Natural killer cell (primary cell): ENCODE measurements around the gene ZNF532. TPM values are rescaled to one million over a fixed set of nuclear protein-coding genes. Genes with fewer than 3 reads are reported as not detected.

ENCODE experiments used
- ATAC-seq, 3 donors: fragments of 150-1000 bp in 2 of 3; fragments of 200-7000 bp in 1 of 3; cut with Tn5 transposase; 1 replicate in 1 of 3; 2 replicates in 2 of 3; pipeline ENCODE4 v1.10.0; 2021; ENCODE audit warnings: mild to moderate bottlenecking in 2 of 3, moderate library complexity in 2 of 3
- DNase-seq, 2 donors: peaks; one replicate each; pipeline versions ENCODE4 v3.0.0 to v3.0.0-alpha.2; 2013 to 2021; ENCODE audit warnings: mixed read lengths in 1 of 2
- H3K27ac ChIP-seq: one replicate; pipeline ENCODE4 v1.5.1; 2013; ENCODE audit warnings: mild to moderate bottlenecking, low read length
- H3K27me3 ChIP-seq: one replicate; pipeline ENCODE4 v1.6.1; 2013; ENCODE audit warnings: low read length; ENCODE audit not compliant: control insufficient read depth, insufficient read depth
- H3K36me3 ChIP-seq: one replicate; pipeline ENCODE4 v1.6.1; 2013; ENCODE audit warnings: low read length; ENCODE audit not compliant: control insufficient read depth, insufficient read depth
- H3K4me1 ChIP-seq: one replicate; pipeline ENCODE4 v1.6.1; 2013; ENCODE audit warnings: low read length; ENCODE audit not compliant: control insufficient read depth, insufficient read depth
- H3K4me3 ChIP-seq: one replicate; pipeline ENCODE4 v1.5.1; 2013; ENCODE audit warnings: low read length
- H3K9me3 ChIP-seq: one replicate; pipeline ENCODE4 v1.6.1; 2013; ENCODE audit warnings: low read length; ENCODE audit not compliant: control insufficient read depth, insufficient read depth
- H3K27ac Mint-ChIP-seq, 2 donors: one replicate each; pipeline ENCODE4 v1.8.0; 2022; ENCODE audit warnings: mild to moderate bottlenecking in 2 of 2, mixed read lengths in 2 of 2, moderate library complexity in 1 of 2
- H3K27me3 Mint-ChIP-seq, 2 donors: one replicate each; pipeline ENCODE4 v1.8.0; 2022; ENCODE audit warnings: low read depth in 2 of 2, mixed read lengths in 2 of 2
- H3K36me3 Mint-ChIP-seq: one replicate; pipeline ENCODE4 v1.8.0; 2022; ENCODE audit warnings: mixed read lengths
- H3K4me1 Mint-ChIP-seq, 2 donors: one replicate each; pipeline ENCODE4 v1.8.0; 2022; ENCODE audit warnings: mixed read lengths in 2 of 2
- H3K4me3 Mint-ChIP-seq: one replicate; pipeline ENCODE4 v1.8.0; 2022; ENCODE audit warnings: mild to moderate bottlenecking, moderate library complexity, mixed read lengths
- H3K9me3 Mint-ChIP-seq, 2 donors: one replicate each; pipeline ENCODE4 v1.8.0; 2022; ENCODE audit warnings: mixed read lengths in 2 of 2
- CTCF ChIP-seq: fragments of 200-600 bp; IDR thresholded peaks from one replicate; pipeline ENCODE4 v1.8.0; 2022; ENCODE audit warnings: antibody characterized with exemption
- WGBS: methylation state at CpG from one replicate; pipeline ENCODE4 v1.1.7; 2013; ENCODE audit warnings: missing lambda C conversion rate; ENCODE audit not compliant: insufficient coverage; 5-methylcytosine and 5-hydroxymethylcytosine counted together
- intact Hi-C: fragments of 100-400 bp; cut with micrococcal nuclease; formaldehyde crosslinking; loops from one replicate; pipeline ENCODE4 v1.14.2; 2022
- total RNA-seq, 4 donors: library from RNA; stranded (reverse); fragments of 120-200 nt in 1 of 4; gene quantifications; one replicate each; pipeline versions ENCODE4 v1.2.3 to v1.2.4, GENCODE V29; 2013 to 2022

The ZNF532 gene
- total RNA-seq, 3 donors from 2014 or later (not counting 1 experiment from before 2014, with no cell fraction given) = 4.8 to 28.5 (median 6.1) TPM

GRCh38 chr18:58966704-58967103 is 102.0 kb downstream of the ZNF532 start:
- DNase-seq (no peak), ATAC-seq (no peak)
- intact Hi-C loops = no loop called here
- Histone ChIP-seq H3K27ac (peak overlapping the region; percentile 90), H3K36me3 (no peaks in the 10 kb centered on the region), H3K4me1 (no peaks in the 10 kb centered on the region), H3K9me3 (no peaks in the 10 kb centered on the region), H3K27me3 (no peaks in the 10 kb centered on the region), H3K4me3 (no peak overlapping the region)
- H3K4me1 Mint-ChIP-seq = no peaks in the 10 kb centered on the region
- H3K27ac Mint-ChIP-seq = no peak overlapping the region
- no peaks in the 10 kb centered on the region for H3K36me3 Mint-ChIP-seq
- no peak for TF ChIP-seq CTCF
- H3K4me3 Mint-ChIP-seq = no peak overlapping the region
- WGBS = 50% methylated on average over 1 of the region's 3 CpGs
- H3K9me3 Mint-ChIP-seq = no peaks in the 10 kb centered on the region
- no peaks in the 10 kb centered on the region for H3K27me3 Mint-ChIP-seq

- H3K36me3 Mint-ChIP-seq = no peaks in the 10 kb centered on the region
- Histone ChIP-seq H3K27me3 (no peaks in the 10 kb centered on the region), H3K36me3 (no peaks in the 10 kb centered on the region), H3K9me3 (no peaks in the 10 kb centered on the region), H3K4me1 (no peaks in the 10 kb centered on the region), H3K4me3 (no peak overlapping the region), H3K27ac (no peak overlapping the region)
- H3K4me3 Mint-ChIP-seq = no peak overlapping the region
- TF ChIP-seq CTCF = no peak
- ATAC-seq = no peak
- H3K9me3 Mint-ChIP-seq = no peaks in the 10 kb centered on the region
- intact Hi-C loops = no loop called here
- no peaks in the 10 kb centered on the region for H3K4me1 Mint-ChIP-seq
- WGBS = 92% methylated on average over 5 of the region's 5 CpGs
- no peak for DNase-seq
- no peaks in the 10 kb centered on the region for H3K27me3 Mint-ChIP-seq
- H3K27ac Mint-ChIP-seq = no peak overlapping the region
Observed at GRCh38 chr18:58967751-58968254, 103.1 kb downstream of the ZNF532 start.

- DNase-seq = no peak
- H3K4me1 ChIP-seq = no peaks in the 10 kb centered on the region
- Mint-ChIP-seq H3K4me3 (no peak overlapping the region), H3K36me3 (no peaks in the 10 kb centered on the region), H3K9me3 (no peaks in the 10 kb centered on the region), H3K27ac (no peak overlapping the region), H3K4me1 (no peaks in the 10 kb centered on the region), H3K27me3 (peaks cover 4 to 10% of the 10 kb centered on the region in 2 donors)
- H3K27ac ChIP-seq = peak overlapping the region; percentile 32
- no peak for TF ChIP-seq CTCF
- no peaks in the 10 kb centered on the region for H3K27me3 ChIP-seq
- no peaks in the 10 kb centered on the region for H3K36me3 ChIP-seq
- no peaks in the 10 kb centered on the region for H3K9me3 ChIP-seq
- no peak overlapping the region for H3K4me3 ChIP-seq
- ATAC-seq = peak in 1 of 3 donors; percentile 40
- 82% methylated on average over 14 of the region's 14 CpGs for WGBS
- intact Hi-C loops = no loop called here
Observed at GRCh38 chr18:58970943-58971790, 106.5 kb downstream of the ZNF532 start.
